HepG2 (cell line): ENCODE measurements around the gene PNPLA2. TPM values are rescaled to one million over a fixed set of nuclear protein-coding genes. Genes with fewer than 3 reads are reported as not detected.

Experiments
- ARID4A ChIP-seq: sonication (generic); formaldehyde crosslinking; IDR thresholded peaks from 2 replicates; pipeline ENCODE4 v1.5.0; 2020; ENCODE audit warnings: mild to moderate bottlenecking, missing genetic modification reagents, borderline replicate concordance
- HMGXB4 ChIP-seq, 2 experiments: sonication (generic) in 1 of 2; formaldehyde crosslinking in 1 of 2; IDR thresholded peaks; 2 replicates each; pipeline versions ENCODE4 v1.4.0 to v1.6.1; 2018 to 2020; ENCODE audit warnings: missing genetic modification reagents in 2 of 2, borderline replicate concordance in 1 of 2, low read depth in 1 of 2, mild to moderate bottlenecking in 1 of 2, missing biosample characterization in 1 of 2
- HNRNPLL ChIP-seq: fragments of 200-400 bp; formaldehyde crosslinking; IDR thresholded peaks from 2 replicates; pipeline ENCODE4 v1.6.1; 2017; ENCODE audit warnings: mild to moderate bottlenecking, low read depth, low read length; ENCODE audit not compliant: poor library complexity, severe bottlenecking
- ISL2 ChIP-seq: sonication (generic); formaldehyde crosslinking; IDR thresholded peaks from 2 replicates; pipeline ENCODE4 v1.5.0; 2020; ENCODE audit warnings: missing genetic modification reagents
- KLF11 ChIP-seq: IDR thresholded peaks from 2 replicates; pipeline ENCODE4 v1.6.1; 2016; ENCODE audit warnings: missing compliant biosample characterization
- MEIS2 ChIP-seq: sonication (generic); formaldehyde crosslinking; IDR thresholded peaks from 2 replicates; pipeline ENCODE4 v1.9.0; 2021; ENCODE audit warnings: mild to moderate bottlenecking, missing genetic modification reagents
- MIXL1 ChIP-seq: IDR thresholded peaks from 2 replicates; pipeline ENCODE4 v1.6.1; 2016
- SKIL ChIP-seq: sonication (generic); formaldehyde crosslinking; IDR thresholded peaks from 2 replicates; pipeline ENCODE4 v1.8.0; 2022; ENCODE audit warnings: missing genetic modification reagents, mild to moderate bottlenecking, moderate library complexity, borderline replicate concordance
- ZNF646 ChIP-seq: sonication (generic); formaldehyde crosslinking; IDR thresholded peaks from 2 replicates; pipeline ENCODE4 v1.9.0; 2021; ENCODE audit warnings: mild to moderate bottlenecking, missing genetic modification reagents
- ZNF710 ChIP-seq: sonication (generic); formaldehyde crosslinking; IDR thresholded peaks from 2 replicates; pipeline ENCODE4 v1.5.0; 2020; ENCODE audit warnings: mild to moderate bottlenecking, missing genetic modification reagents, borderline replicate concordance
- polyA plus RNA-seq, 8 experiments: library from polyadenylated mRNA; depleted of rRNA in 3 of 8; stranded (reverse) in 7 of 8; unstranded in 1 of 8; fragments of >200 nt; fragmentation: Illumina TruSeq in 4 of 8; extraction: Trizol in 4 of 8; gene quantifications; 2 replicates each; pipeline versions ENCODE4 v1.2.1 to v1.2.3, GENCODE V29; 2011 to 2016; ENCODE audit warnings: low read depth in 4 of 8, missing spikeins in 1 of 8, mixed read lengths in 1 of 8; ENCODE audit not compliant: insufficient read depth in 1 of 8
- total RNA-seq, 5 experiments: library from RNA; depleted of rRNA; stranded (reverse); fragments of >200 nt; fragmentation: Illumina TruSeq; extraction: Trizol; gene quantifications; 2 replicates each; pipeline ENCODE4 v1.2.3, GENCODE V29; 2016; ENCODE audit warnings: low read depth in 1 of 5

PNPLA2 gene
- total and polyA plus RNA-seq, 2 of the 13 experiments (the other 11 are each of a cell fraction or from before 2014, with no cell fraction given) = 10.5 to 43.2 TPM

GRCh38 chr11:833114-833791 is 14.5 kb downstream of the PNPLA2 start (continued):
- TF ChIP-seq SKIL (CRISPR knock-in tag) = no peak; the same call in 1 of the 2 replicates
- TF ChIP-seq MEIS2 = no peak
- TF ChIP-seq ISL2 (CRISPR knock-in tag) = no peak
- peak in 1 of 2 experiments; percentile 39; a peak in 1 of 4 replicates for TF ChIP-seq HMGXB4 (CRISPR knock-in tag; IDR thresholded peaks at IDR 0.05; ENCODE audit: borderline replicate concordance in 1 of 2, low read depth in 1 of 2)
- TF ChIP-seq ARID4A (CRISPR knock-in tag) = no peak; the same call in 1 of the 2 replicates
- TF ChIP-seq KLF11 = no peak
- TF ChIP-seq HNRNPLL = peak; percentile 33
- TF ChIP-seq ZNF646 = no peak
- no peak for TF ChIP-seq ZNF710 (CRISPR knock-in tag)
- TF ChIP-seq MIXL1 (CRISPR knock-in tag) = no peak
